Kidney (tissue), 14 donors: ENCODE data around the gene ADH7. TPM values are rescaled to one million over a fixed set of nuclear protein-coding genes. Genes with fewer than 3 reads are reported as not detected.

Source experiments
- DNase-seq, 5 donors: peaks; one replicate each; pipeline ENCODE4 v3.0.0-alpha.2; 2013 to 2020
- FAIRE-seq: peaks from 2 replicates; lab custom pipeline; 2012; peaks lifted over from hg19 to GRCh38; lab: Jason Lieb, UNC
- H3K27ac ChIP-seq, 2 donors: one replicate each; pipeline ENCODE4 v1.7.0; 2013; ENCODE audit warnings: low read depth in 2 of 2, low read length in 2 of 2, inconsistent platforms in 1 of 2
- H3K27me3 ChIP-seq: one replicate; pipeline ENCODE4 v1.7.1; 2013; ENCODE audit warnings: low read length, inconsistent platforms; ENCODE audit not compliant: control insufficient read depth, insufficient read depth
- H3K36me3 ChIP-seq, 3 donors: one replicate each; pipeline versions ENCODE4 v1.7.0 to v1.7.1; 2013; ENCODE audit warnings: low read length in 3 of 3, control low read depth in 1 of 3, inconsistent platforms in 1 of 3; ENCODE audit not compliant: insufficient read depth in 3 of 3, control insufficient read depth in 2 of 3
- H3K4me1 ChIP-seq, 3 donors: one replicate each; pipeline versions ENCODE4 v1.7.0 to v1.7.1; 2013; ENCODE audit warnings: low read length in 3 of 3, inconsistent platforms in 1 of 3, low read depth in 1 of 3; ENCODE audit not compliant: control insufficient read depth in 2 of 3, insufficient read depth in 2 of 3
- H3K4me3 ChIP-seq, 3 donors: one replicate each; pipeline versions ENCODE4 v1.7.0 to v1.8.1; 2013; ENCODE audit warnings: low read length in 3 of 3, control low read depth in 1 of 3, inconsistent platforms in 1 of 3
- H3K9ac ChIP-seq, 3 donors: one replicate each; pipeline versions ENCODE4 v1.7.0 to v1.7.1; 2013; ENCODE audit warnings: low read length in 3 of 3, control low read depth in 1 of 3, inconsistent platforms in 1 of 3
- H3K9me3 ChIP-seq, 3 donors: one replicate each; pipeline versions ENCODE4 v1.7.0 to v1.7.1; 2013; ENCODE audit warnings: low read length in 3 of 3, control low read depth in 1 of 3, inconsistent platforms in 1 of 3; ENCODE audit not compliant: control insufficient read depth in 2 of 3, insufficient read depth in 1 of 3
- intact Hi-C: fragments of 100-400 bp; cut with DNase I; formaldehyde crosslinking; loops from one replicate; pipeline ENCODE4 v1.11.1; 2022
- polyA plus RNA-seq: library from polyadenylated mRNA; stranded (reverse); fragments of 350-450 nt; fragmentation: Illumina TruSeq; extraction: RNeasy Lipid Tissue Mini Kit (QIAGEN cat#74804); gene quantifications from one replicate; pipeline ENCODE4 v1.2.3, GENCODE V29; 2014; ENCODE audit warnings: low read depth, low replicate concordance; ENCODE audit not compliant: insufficient read depth
- total RNA-seq: library from RNA; stranded (reverse); fragmentation: NEBNext Ultra II Directional; extraction: Animal tissue kit (Norgen Biotek cat#: 25700); gene quantifications from one replicate; pipeline ENCODE4 v1.2.1, GENCODE V29; 2021
- TF ChIP-seq, protein P1 (sequence below): IDR thresholded peaks from 3 replicates; pipeline ENCODE4 v1.5.1; 2012; ENCODE audit warnings: mild to moderate bottlenecking, moderate library complexity, borderline replicate concordance; ENCODE audit not compliant: insufficient read depth; ENCODE audit errors: extremely low read depth
- donor health status: control.
- donor health status: control.
- donor health status: control.
- donor health status: control.
- donor health status: control.
- donor health status: DM: yes; HTN: yes; CAD: no.
- donor health status: Normal renal cell carcinoma (clear cell type).

ADH7 gene
- total and polyA plus RNA-seq, 2 donors from 2014 or later, result not detected

DNA sequence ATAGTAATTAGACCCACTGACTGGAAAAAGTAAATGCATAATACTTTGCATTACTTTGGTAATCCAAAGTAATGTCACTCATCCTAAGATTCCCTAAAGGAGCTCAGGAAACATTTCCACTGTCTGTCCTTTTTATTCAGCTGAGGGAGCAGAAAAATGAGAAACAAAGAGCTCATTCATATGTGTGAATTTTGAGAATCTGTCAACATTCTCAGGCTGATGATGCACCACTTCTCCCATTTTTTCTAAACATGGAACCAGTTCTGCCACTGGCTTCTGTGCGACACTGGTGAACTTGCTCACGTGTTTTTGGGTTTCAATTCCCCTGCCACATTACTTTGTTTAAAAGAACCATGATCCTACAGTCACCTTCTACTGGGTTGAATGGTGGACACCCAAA, 28.4 kb upstream of the ADH7 start:
- intact Hi-C loops, result no loop called here
- Histone ChIP-seq H3K27me3 (no peaks in the 10 kb centered on the region), H3K27ac (no peak overlapping the region), H3K9ac (no peak overlapping the region), H3K4me1 (no peaks in the 10 kb centered on the region), H3K36me3 (no peaks in the 10 kb centered on the region), H3K9me3 (no peaks in the 10 kb centered on the region), H3K4me3 (no peak overlapping the region)
- TF ChIP-seq, protein P1, sequence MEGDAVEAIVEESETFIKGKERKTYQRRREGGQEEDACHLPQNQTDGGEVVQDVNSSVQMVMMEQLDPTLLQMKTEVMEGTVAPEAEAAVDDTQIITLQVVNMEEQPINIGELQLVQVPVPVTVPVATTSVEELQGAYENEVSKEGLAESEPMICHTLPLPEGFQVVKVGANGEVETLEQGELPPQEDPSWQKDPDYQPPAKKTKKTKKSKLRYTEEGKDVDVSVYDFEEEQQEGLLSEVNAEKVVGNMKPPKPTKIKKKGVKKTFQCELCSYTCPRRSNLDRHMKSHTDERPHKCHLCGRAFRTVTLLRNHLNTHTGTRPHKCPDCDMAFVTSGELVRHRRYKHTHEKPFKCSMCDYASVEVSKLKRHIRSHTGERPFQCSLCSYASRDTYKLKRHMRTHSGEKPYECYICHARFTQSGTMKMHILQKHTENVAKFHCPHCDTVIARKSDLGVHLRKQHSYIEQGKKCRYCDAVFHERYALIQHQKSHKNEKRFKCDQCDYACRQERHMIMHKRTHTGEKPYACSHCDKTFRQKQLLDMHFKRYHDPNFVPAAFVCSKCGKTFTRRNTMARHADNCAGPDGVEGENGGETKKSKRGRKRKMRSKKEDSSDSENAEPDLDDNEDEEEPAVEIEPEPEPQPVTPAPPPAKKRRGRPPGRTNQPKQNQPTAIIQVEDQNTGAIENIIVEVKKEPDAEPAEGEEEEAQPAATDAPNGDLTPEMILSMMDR, result no peak
- FAIRE-seq, result no peak
- DNase-seq, result no peak

DNA sequence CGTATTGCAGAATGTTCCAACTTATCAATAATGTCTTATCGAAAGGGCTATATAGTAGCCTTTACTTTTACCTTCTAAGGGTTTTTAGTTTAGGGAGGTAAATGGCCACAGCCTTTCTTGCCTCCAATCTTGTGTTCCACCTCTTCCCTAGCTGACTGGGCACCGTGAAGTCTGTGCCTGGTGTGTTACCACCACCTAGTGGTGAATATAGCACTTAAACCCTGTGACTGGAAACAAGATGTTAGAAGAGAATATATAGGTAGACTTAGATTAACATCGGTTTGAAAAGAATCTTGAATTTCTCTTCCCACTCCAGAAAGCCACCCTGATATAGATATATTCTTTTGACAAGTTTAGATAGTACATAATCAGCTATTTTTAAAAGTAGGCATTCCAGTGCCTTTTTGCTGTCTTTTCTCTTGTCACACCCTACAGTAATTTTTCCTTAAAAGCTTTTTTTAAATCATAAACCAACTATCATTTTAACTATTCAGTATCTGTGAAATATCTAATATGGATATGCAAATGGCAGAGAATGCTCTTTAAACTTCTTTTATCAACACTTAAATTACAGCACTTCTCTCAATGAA, 27.8 kb upstream of the ADH7 start:
- no peak overlapping the region for H3K27ac ChIP-seq

DNA sequence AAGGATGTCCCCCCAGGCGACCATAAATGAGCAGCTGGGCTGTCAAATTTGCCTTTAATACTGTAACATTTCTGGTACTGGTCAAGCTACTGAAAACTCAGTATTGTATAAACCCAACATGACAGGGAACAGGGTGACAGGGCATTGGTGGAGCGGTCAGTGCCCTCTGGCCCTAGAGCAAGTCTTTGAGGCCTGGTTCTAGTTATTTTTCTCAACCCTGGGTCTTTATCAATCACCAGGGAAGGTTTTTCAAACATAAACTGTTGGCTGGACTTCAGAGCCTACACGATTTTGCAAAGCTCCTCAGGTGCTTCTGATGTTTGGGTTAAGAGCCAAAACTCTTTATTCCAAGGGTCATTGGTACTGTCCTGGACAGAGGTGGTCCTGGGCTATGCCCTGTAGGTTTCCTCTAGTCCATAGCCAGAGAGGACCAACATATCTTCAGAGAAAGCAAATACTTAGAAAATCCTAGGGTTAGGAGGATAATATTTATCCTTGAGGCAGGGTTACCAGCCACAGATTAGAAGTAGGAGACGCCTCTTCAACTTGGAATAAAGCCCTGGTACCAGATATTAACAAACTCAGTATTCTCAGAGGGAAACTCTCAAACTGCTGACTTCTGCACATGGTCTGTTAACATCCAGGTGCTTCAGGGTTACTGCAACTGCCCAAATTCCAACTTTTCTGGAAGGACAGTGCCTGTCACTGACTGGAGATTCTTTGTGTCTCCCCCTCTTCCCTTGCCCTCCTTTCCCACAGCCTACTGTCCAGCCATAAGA, 26.7 kb upstream of the ADH7 start:
- TF ChIP-seq, protein P1, result no peak
- intact Hi-C loops, result no loop called here
- Histone ChIP-seq H3K27ac (no peak overlapping the region), H3K36me3 (no peaks in the 10 kb centered on the region), H3K27me3 (no peaks in the 10 kb centered on the region), H3K4me3 (no peak overlapping the region), H3K9ac (no peak overlapping the region), H3K9me3 (no peaks in the 10 kb centered on the region), H3K4me1 (no peaks in the 10 kb centered on the region)
- DNase-seq, result no peak
- no peak for FAIRE-seq

More for the DNA sequence above, 27.8 kb upstream of the ADH7 start:
- Histone ChIP-seq H3K9me3 (no peaks in the 10 kb centered on the region), H3K36me3 (no peaks in the 10 kb centered on the region), H3K4me3 (no peak overlapping the region), H3K4me1 (no peaks in the 10 kb centered on the region), H3K9ac (no peak overlapping the region), H3K27me3 (no peaks in the 10 kb centered on the region)
- TF ChIP-seq, protein P1, result peak; percentile 77
- DNase-seq (peak in 4 of 5 donors; percentile 56 to 89 (median 78)), FAIRE-seq (peak; percentile 92)
- intact Hi-C loops, result no loop called here
